ENCODE results near the gene TTBK2. TPM values are rescaled to one million over a fixed set of nuclear protein-coding genes. Genes with fewer than 3 reads are reported as not detected.

The TTBK2 gene
- total and polyA plus RNA-seq, 10 of the 15 experiments (the other 5 are each of a cell fraction or from before 2014, with no cell fraction given): 0.66 to 9.1 (median 3.7) TPM

- no peak for TF ChIP-seq ZNF217 (IDR thresholded peaks at IDR 0.05)
- no peak for TF ChIP-seq KDM1A (IDR thresholded peaks at IDR 0.05; ENCODE audit: borderline replicate concordance)
- TF ChIP-seq DPF2 (IDR thresholded peaks at IDR 0.05): no peak
- no peak for TF ChIP-seq NFYB (IDR thresholded peaks at IDR 0.05; ENCODE audit: insufficient read depth, low read depth, low read length)
- TF ChIP-seq SP1 (IDR thresholded peaks at IDR 0.05; ENCODE audit: low read depth, low read length): no peak
- no peak for TF ChIP-seq BRCA1 (IDR thresholded peaks at IDR 0.05; ENCODE audit: low read depth, low read length)
- H3K9ac ChIP-seq (ENCODE audit: control insufficient read depth, insufficient read depth, low read length): no peak overlapping the region
- ChIA-PET RAD21 (ENCODE audit: unreplicated experiment) (no interaction called here), CTCF (interaction anchor here (0.6 kb wide), 1 partner anchor 390 kb away, joined by 4 read pairs; no protein-coding TSS in a partner anchor), POLR2A (interaction anchor here (0.7 kb wide), 1 partner anchor 15 kb away, joined by 5 read pairs; no protein-coding TSS in a partner anchor), SMC1A (ENCODE audit: uncharacterized antibody, unreplicated experiment) (interaction anchor here (0.6 kb wide), 1 partner anchor 76 kb away, joined by 3 read pairs; no protein-coding TSS in a partner anchor)
- H4K20me1 ChIP-seq (ENCODE audit: control insufficient read depth, insufficient read depth): no peaks in the 10 kb centered on the region
- no peaks in the 10 kb centered on the region for H3K4me1 ChIP-seq (ENCODE audit: control insufficient read depth, insufficient read depth, low read length)
- in situ Hi-C loops (cut with MboI): no loop called here
- H3K4me3 ChIP-seq: no peak overlapping the region
- intact Hi-C loops (cut with micrococcal nuclease; ENCODE audit: unreplicated experiment): no loop called here
- H2AFZ ChIP-seq (ENCODE audit: control insufficient read depth, low read depth, low read length): no peak overlapping the region
- H3K79me2 ChIP-seq (ENCODE audit: control insufficient read depth, insufficient read depth, low read length): no peaks in the 10 kb centered on the region
- FAIRE-seq: no peak
- no peak overlapping the region for H3K27ac ChIP-seq (ENCODE audit: control insufficient read depth, insufficient read depth)
- 98% methylated on average over 5 of the region's 5 CpGs for WGBS (ENCODE audit: insufficient coverage, insufficient replicate concordance, low lambda C conversion rate, missing lambda C conversion rate)
- DNase-seq (ENCODE audit: low read depth, low spot score): no peak
- H3K36me3 ChIP-seq (ENCODE audit: control insufficient read depth in 2 of 2, insufficient read depth in 2 of 2, low read length in 1 of 2): no peaks in the 10 kb centered on the region
- BruUV-seq (replicated peaks): no TSS peak
- no peak overlapping the region for H3K4me2 ChIP-seq (ENCODE audit: control insufficient read depth, insufficient read depth)
- H3K9me3 ChIP-seq (replicated peaks; ENCODE audit: control insufficient read depth, insufficient read depth, low read length): no peaks in the 10 kb centered on the region
- ATAC-seq: no peak
- no peaks in the 10 kb centered on the region for H3K27me3 ChIP-seq (replicated peaks in 1 of 2; ENCODE audit: control insufficient read depth in 2 of 2, insufficient read depth in 2 of 2, low read length in 1 of 2)
These were observed 88.0 kb downstream of the TTBK2 start for GRCh38 chr15:42832576-42832975.

DNA sequence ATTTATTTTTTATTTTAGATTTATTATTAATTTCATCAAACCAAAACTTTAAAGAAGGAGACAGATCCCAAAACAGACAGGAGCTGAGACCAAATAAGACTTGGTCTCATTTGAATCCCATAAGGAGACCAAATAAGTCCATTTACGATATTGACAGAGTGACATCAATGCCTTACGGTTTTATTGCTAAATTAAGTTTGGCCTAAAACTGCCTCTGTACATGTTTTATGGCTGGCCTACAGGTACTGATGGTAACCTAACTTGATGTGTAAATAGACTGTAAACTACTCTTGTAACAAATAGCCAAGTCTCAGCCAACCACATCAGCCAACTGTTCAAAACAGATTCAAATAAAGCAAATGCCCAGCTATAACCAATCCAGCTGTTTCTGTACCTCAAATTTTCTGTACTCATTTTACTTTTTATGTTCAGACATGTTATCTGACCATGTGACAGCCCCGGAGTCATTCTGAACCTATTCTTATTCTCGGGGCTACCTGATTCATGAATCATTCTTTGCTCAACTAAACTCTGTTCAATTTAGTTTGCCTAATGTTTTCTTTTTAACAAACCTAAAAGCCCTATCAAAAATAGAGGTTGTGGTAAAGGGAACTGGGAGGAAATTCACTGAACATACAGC lies 94.2 kb downstream of the TTBK2 start:
- DNase-seq (ENCODE audit: low read depth, low spot score): no peak
- no peak for FAIRE-seq
- SMC1A ChIA-PET (ENCODE audit: uncharacterized antibody, unreplicated experiment): interaction anchor here (0.7 to 1.0 kb wide), 2 partner anchors 12 to 535 kb away, joined by 3 read pairs; no protein-coding TSS in a partner anchor
- Histone ChIP-seq H3K9me3 (replicated peaks; ENCODE audit: control insufficient read depth, insufficient read depth, low read length) (no peaks in the 10 kb centered on the region), H3K4me2 (ENCODE audit: control insufficient read depth, insufficient read depth) (no peak overlapping the region), H3K4me3 (no peak overlapping the region), H3K27me3 (replicated peaks in 1 of 2; ENCODE audit: control insufficient read depth in 2 of 2, insufficient read depth in 2 of 2, low read length in 1 of 2) (no peaks in the 10 kb centered on the region), H3K79me2 (ENCODE audit: control insufficient read depth, insufficient read depth, low read length) (no peaks in the 10 kb centered on the region), H3K27ac (ENCODE audit: control insufficient read depth, insufficient read depth) (no peak overlapping the region), H3K9ac (ENCODE audit: control insufficient read depth, insufficient read depth, low read length) (no peak overlapping the region), H3K4me1 (ENCODE audit: control insufficient read depth, insufficient read depth, low read length) (no peaks in the 10 kb centered on the region), H4K20me1 (ENCODE audit: control insufficient read depth, insufficient read depth) (no peaks in the 10 kb centered on the region), H3K36me3 (ENCODE audit: control insufficient read depth in 2 of 2, insufficient read depth in 2 of 2, low read length in 1 of 2) (no peaks in the 10 kb centered on the region), H2AFZ (ENCODE audit: control insufficient read depth, low read depth, low read length) (no peak overlapping the region)
- BruUV-seq (replicated peaks): no TSS peak
- in situ Hi-C loops (cut with MboI): no loop called here
- no peak for ATAC-seq
- RAD21 ChIA-PET (ENCODE audit: unreplicated experiment): no interaction called here
- intact Hi-C loops (cut with micrococcal nuclease; ENCODE audit: unreplicated experiment): no loop called here
- POLR2A ChIA-PET: no interaction called here
- WGBS (ENCODE audit: insufficient coverage, insufficient replicate concordance, low lambda C conversion rate, missing lambda C conversion rate): 75% methylated on average over 4 of the region's 4 CpGs
- CTCF ChIA-PET: interaction anchor here (1.5 kb wide), 1 partner anchor 10 kb away, joined by 5 read pairs; no protein-coding TSS in a partner anchor
- TF ChIP-seq GATAD2B (conservative IDR thresholded peaks at IDR 0.05; ENCODE audit: low read depth) (no peak), IKZF2 (IDR thresholded peaks at IDR 0.05) (no peak), CREB1 (IDR thresholded peaks at IDR 0.05; ENCODE audit: low read depth) (no peak), MXI1 (IDR thresholded peaks at IDR 0.05; ENCODE audit: low read depth, low read length) (no peak), ZNF24 (IDR thresholded peaks at IDR 0.05) (no peak), RAD21 (IDR thresholded peaks at IDR 0.05; ENCODE audit: insufficient read depth, low read depth, low read length) (no peak), EZH2 (IDR thresholded peaks at IDR 0.05; ENCODE audit: borderline replicate concordance, control insufficient read depth, low read depth, low read length) (no peak), REST (IDR thresholded peaks at IDR 0.05; ENCODE audit: low read depth, low read length) (no peak)
